DMS53 treated with DMSO at 0.1 percent for 48 hours (cell line): Measurements from ENCODE around the gene CXorf66.
"Not testable (repeated sequence)": the region's sequence is repeated elsewhere in the genome, so short reads cannot be mapped to it uniquely, and the experiment has no call there.

ENCODE experiments used
- DNase-seq: peaks from one replicate; lab custom pipeline; 2025; ENCODE audit not compliant: unreplicated experiment; lab: John Stamatoyannopoulos, UW

CXorf66 gene

DNA sequence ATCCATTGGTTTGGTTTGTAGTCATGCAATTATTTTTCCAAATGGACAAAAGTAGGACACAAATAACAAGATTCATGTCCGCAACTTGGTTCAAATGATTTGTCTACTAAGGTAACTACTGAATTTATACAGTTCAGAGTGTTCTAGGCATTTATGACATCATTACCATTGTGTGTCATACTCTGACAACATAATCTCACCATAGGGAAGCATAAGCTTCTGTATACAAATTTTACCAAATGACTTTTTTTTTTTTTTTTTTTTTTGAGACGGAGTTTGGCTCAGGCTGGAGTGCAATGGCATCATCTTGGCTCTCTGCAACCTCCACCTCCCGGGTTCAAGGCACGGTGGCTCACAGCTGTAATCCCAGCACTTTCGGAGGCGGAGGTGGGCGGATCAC lies at the start of gene CXorf66:
CXorf66 (minus strand) TSS at position 101 of the 400 bp plus-strand sequence; CDS start at position 76, 25 bp downstream.
- DNase-seq: no peak

DNA sequence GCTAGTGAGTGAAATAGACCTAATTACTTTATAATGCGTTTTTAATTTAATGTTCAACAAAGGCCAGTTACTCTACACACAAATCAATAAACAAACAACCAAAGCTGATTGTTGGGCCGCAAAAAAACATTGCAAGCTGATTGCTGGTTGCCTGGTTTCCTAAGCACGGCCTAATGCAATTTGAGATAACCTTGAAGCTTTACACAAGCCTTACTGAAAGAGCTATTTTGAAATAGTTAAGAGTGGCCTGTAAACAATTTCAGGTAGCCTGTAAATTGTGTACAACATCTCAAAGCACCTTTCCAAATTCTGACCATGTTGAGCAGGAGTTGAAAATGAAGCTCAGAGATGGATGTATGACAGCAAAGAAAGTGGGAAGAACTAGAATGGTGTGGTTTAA lies 17.5 kb upstream of the CXorf66 start:
- no peak for DNase-seq

DNA sequence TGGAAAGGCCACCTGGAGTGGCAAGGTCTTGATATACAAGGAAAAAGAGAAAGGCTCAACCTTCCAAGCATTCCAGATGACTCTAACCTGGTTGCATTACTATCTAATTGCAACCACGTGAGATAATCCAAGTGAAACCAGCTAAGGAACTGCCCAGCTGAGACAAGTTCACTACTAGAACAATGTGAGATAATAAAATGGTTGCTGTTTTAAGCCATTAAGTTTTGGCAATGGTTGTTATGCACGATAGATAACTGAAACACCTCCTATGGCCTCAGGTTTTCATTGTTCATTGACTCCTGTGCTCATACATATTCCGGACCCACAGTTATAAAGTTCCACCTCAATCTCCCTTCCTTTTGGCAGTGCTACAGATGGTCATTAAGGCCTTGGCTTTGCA lies 9.2 kb upstream of the CXorf66 start:
- DNase-seq: no peak

DNA sequence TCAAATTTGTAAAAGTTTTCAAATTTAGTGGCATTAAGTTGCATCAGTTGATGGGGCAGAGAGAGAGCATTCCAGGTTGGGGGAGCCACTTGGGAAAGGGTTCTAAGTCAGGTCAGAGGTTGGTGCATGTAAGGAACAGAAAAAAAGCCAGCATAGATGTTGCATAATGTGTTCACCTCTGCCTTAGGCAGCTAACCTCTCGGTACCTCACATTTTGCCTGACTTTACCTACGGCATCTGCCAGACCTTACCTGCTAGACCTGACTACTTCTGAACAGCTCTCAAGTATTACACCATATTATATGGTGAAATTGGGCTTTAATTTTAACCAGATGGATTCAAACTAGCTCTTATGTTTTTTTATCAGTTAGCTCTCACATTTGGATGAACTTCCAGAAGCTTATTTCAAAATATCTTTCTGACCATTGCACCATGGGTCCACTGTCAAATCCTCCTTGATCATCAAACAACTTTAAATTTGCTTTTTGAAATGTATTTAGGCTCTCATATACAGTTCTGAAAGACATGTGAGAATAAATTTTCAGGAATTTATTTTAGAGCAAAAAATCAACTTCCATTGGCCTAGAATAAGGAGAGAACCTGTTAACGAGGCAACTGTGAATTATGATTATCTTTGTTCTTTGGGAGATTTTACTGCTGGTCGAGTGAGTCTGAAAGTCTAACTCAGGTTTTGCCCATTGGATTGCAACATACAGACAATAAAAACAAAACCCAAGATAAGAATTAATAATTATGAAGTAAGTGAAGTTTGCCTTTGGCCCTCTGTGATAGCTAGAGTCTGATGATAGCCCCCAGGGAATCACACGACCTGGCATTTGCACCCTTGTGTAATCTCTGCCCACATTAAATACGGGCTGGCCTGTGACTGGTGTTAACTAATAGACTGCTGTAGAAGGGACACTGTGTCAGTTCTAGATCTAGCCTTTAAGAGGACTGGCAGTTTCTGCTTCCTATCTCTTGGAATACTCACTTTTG lies 7.6 kb upstream of the CXorf66 start:
- no peak for DNase-seq

DNA sequence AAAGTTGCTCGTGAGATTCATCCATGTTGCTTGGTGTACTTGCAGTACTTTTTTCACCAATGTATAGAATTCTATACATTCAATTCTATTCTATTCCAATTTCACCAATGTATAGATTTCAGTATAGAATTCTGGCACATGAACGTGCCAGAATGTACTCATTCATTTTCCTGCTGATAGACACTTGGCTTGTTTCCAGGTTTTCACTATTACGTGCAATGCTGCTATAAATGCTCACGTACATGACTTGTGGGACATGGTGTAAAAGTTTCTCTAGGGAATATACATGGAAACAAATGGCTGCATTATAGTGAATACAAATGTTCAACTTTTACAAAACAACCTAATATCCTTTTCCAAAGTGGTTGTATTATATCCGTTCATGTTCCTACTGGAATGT lies 6.8 kb upstream of the CXorf66 start:
- no peak for DNase-seq

- DNase-seq: no peak
Measured at GRCh38 chrX:139971394-139971749, 6.1 kb upstream of the CXorf66 start.

DNA sequence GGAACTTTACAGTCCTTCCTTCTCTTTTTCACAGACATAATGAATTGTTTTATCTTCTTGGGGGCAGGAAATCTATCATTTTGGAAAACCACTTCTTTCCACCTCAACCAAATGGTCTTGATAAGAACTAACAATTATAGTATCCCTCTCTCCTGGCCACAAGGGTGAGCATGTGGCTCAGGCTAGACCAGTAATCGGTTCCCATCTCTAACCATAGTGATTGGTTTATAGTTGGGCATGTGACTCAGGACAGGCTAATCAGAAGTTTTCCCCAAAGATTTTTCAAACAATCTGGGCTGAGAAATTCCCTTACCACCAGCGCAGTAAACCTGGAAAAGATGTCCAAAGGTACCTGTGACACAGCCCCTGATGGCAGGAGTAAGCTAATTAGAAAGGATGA lies 4.0 kb upstream of the CXorf66 start:
- DNase-seq: no peak

- no peak for DNase-seq
Measured at GRCh38 chrX:139967750-139968149, 2.4 kb upstream of the CXorf66 start.

DNA sequence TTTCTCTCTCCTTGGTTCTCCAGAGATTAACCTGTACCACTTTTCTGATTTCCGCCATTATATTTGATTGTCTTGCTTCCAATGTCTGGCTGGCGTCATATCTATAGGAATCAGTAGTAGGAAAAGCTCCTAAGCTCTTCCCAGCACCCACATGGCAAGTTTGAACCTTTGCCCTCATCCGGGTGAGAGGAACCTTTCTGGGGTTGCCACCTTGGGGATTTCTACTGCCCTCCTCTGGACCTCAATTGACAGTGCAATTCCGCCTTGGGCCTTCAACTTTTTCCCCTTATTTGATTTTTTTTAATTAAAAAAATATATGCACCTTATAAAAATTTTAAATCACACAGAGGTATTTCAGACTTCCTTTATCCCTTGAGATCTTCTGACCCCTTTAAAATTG lies 2.0 kb upstream of the CXorf66 start:
- no peak for DNase-seq

DNA sequence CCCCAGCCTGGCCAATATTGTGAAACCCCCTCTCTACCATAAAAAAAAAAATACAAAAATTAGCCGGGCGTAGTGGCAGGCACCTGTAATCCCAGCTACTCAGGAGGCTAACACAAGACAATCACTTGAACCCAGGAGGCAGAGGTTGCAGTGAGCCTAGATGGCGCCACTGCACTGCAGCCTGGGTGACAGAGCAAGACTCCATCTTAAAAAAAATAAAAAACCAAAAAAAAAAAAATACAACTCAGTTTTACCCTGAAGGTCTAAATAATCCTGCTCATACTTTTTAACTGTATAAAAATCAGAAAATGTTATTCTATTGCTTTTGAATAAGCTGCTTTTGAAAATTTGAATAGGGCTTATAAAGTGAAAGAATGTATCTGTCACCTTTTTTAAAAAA lies 838 bp upstream of the CXorf66 start:
- not testable (repeated sequence) for DNase-seq

GRCh38 chrX:139961091-139961490 lies 4.2 kb downstream of the CXorf66 start:
- not testable (repeated sequence) for DNase-seq

- no peak for DNase-seq
Measured at GRCh38 chrX:139949703-139950102, 15.6 kb downstream of the CXorf66 start.

DNA sequence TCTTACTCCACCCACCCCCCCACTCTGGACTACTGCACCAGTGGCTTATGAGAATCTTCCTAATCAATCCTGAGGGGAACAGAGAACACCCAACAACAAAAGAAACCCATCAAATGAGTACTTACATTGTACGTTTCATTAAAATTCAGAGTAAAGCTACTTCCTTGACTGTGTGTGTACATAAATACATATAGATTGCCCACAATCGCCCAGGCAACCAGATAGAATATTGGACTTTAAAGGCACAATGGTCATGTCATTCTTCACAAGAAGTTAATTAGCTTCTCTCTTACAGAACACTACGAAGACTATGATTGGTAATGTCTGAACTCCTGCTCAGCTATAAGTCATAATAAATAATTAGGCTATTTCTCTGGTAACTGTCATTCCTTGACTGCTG lies 20.2 kb downstream of the CXorf66 start:
- no peak for DNase-seq

DNA sequence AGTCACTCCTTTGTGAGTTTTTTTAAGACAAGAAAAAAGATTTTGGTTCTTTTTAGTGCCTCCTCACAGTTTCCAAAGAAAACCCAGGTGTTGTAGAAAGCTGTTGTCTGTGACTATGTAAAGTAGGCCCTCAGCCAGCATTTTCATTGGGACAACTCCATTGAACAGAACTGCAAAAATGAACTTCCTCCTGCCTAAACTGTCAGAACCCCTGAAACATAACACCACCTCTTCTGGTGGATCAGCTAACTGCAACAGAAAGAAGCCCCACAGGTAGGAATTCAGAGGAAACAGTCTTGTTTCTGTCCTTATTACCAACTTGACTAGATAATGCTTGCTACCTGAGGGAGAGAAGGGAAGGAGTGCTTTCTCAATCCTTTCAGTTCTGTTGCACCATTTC lies 29.1 kb downstream of the CXorf66 start:
- no peak for DNase-seq

- DNase-seq: peak; percentile 27
Measured at GRCh38 chrX:139933904-139934303, 31.4 kb downstream of the CXorf66 start.

DNA sequence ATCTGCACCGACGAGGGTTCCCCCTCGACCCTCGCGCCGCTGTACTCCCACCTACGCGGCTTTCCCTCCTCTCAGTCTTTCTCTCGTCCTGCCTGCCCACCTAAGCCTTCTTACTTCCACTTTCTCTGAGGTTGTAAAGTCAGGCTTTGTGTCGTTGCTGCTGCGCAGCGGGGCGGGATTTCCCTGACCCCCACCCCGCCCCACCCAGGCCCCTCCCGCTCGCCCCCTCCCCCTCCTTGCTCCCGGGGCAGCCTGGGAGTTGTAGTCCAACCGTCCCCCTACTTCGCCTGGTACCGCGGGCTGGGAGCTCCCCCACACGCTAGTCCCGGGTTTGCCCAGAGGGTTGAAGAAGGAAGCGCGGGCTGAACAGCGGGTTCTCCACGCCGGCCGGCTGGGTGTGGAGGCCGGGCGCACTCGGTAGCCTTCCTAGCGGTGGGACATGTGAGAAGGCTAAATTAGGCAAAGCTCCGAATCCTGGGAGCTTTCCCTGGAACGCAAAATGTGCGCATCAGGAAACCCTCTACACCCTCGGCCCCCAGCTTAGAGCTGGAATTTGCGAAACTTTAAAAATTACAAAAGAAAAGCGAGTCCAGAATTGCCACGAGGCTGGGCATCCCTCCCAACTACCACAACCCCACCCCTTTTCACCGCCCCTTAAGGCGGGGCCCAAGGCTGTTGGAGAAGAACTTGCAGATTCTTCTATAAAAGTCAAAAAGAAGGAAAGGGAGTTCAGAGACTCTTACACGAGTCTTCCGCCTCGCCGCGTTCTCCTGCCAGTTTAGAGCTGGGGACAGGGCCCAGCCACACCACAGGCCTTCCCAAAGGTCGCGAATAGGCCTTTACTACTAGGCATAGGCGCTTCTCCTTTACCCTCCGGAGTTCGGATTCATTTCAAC lies 32.2 kb downstream of the CXorf66 start, which contains the start of gene ATP11C:
ATP11C (minus strand) TSS at position 153 of the 896 bp plus-strand sequence. CDS start 1,011 bp downstream, outside the sequence.
- peak; percentile 71 for DNase-seq

DNA sequence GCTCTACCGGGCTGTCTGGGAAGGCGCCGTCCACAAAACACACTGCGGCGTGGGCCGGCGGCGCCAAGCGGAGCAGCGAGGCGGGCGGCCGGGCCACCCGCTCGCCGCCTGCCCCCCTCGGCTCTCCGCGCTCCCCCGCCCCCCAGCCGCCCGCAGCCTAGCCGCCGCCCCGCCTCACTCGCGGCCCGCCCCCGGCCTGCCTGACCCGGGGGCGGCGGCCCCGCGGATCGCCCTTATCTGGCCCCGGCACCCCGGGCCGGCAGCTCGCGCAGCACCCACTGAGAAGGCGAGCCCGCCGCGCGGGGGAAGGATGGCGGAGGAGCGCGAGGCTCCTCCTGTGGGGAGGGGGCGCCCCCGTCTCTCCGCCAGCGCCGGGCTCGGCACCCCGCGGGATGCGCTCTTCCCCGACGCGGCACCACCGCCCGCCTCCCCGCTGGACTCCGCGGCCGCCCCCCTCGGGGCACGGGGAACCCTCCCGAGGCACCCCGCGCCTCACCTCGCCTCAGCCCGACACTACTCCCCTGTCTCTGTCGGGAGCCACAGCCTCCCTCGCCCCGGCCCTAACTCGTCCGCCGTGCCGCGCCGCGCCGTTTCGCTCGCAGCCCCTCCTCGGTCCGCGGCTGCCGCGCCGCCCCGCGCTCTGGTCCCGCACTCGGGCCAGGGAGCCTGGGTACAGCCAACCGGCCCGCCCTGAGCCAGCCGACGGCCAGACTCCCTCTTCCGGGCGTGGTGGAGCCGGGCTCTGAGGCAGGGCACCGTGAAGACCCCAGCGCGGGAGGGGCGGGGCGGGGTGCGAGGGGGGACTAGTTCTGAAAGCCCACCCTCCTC lies 33.0 kb downstream of the CXorf66 start:
- DNase-seq: peak; percentile 12

DNA sequence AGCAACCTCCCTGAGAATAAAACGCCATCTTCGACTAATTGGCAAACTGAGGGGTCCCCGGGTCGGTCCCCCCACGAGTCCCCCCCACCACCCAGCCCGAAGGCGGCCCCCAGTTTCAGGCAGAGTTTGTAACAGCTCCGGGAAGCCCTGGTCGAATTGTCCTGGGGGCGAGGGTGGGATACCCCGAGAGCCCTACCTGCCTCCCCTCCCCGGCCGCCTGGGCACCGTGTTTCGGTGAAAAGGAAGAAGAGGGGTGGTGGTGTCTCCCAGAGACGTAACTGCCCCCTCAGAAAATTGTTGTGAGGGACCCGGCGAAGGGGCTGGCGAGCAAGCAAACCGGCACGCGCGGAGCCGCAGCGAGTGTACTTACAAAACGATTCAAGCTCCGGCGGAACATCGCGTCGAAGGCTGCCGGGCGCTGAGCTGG lies 33.7 kb downstream of the CXorf66 start:
- no peak for DNase-seq

- DNase-seq: no peak
Measured at GRCh38 chrX:139930916-139931645, 34.2 kb downstream of the CXorf66 start.

DNA sequence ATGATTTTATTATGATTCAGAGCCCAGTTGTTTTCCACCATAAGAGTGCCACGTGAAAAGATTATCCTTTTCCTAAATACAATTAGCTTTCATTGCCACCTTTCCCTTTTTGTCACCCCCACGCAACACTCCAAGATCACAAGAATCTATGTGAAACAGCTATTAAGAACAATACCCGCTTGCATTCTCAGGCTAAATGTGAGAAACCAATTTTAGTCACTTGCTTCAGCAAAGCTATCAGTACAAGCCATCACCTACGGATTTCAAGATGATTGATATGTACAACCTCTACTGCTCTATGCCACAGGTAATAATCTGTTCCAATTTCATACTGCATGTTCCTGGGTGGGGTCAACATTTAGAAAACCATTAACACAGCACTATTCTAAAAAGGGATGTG lies 34.9 kb downstream of the CXorf66 start:
- no peak for DNase-seq
